Umbilical cord (tissue), 2 donors: ENCODE measurements around the gene TM4SF18. TPM values are rescaled to one million over a fixed set of nuclear protein-coding genes. Genes with fewer than 3 reads are reported as not detected.
"Not testable (repeated sequence)": the region's sequence is repeated elsewhere in the genome, so short reads cannot be mapped to it uniquely, and the experiment has no call there.

Experiments used
- DNase-seq: peaks from one replicate; pipeline ENCODE4 v3.0.0-alpha.2; 2015; ENCODE audit warnings: low spot score
- total RNA-seq: library from RNA; depleted of rRNA; stranded (reverse); fragments of >200 nt; gene quantifications from one replicate; pipeline ENCODE4 v1.2.3, GENCODE V29; 2014; ENCODE audit warnings: low replicate concordance; ENCODE audit not compliant: insufficient read depth

TM4SF18 gene
- total RNA-seq, 1 donor from 2014 or later, result 3.9 TPM

- DNase-seq, result no peak
Observed at GRCh38 chr3:149368674-149369497, 35.5 kb upstream of the TM4SF18 start.

- DNase-seq, result no peak
Observed at GRCh38 chr3:149368201-149368673, 34.8 kb upstream of the TM4SF18 start.

- no peak for DNase-seq
Observed at GRCh38 chr3:149366941-149367840, 33.8 kb upstream of the TM4SF18 start.

GRCh38 chr3:149366031-149366430 lies 32.6 kb upstream of the TM4SF18 start:
- no peak for DNase-seq

- DNase-seq, result no peak
Observed at GRCh38 chr3:149364624-149365023, 31.2 kb upstream of the TM4SF18 start.

GRCh38 chr3:149363053-149363452 lies 29.6 kb upstream of the TM4SF18 start:
- no peak for DNase-seq

- DNase-seq, result no peak
Observed at GRCh38 chr3:149362366-149362765, 28.9 kb upstream of the TM4SF18 start.

- no peak for DNase-seq
Observed at GRCh38 chr3:149356630-149357029, 23.2 kb upstream of the TM4SF18 start.

GRCh38 chr3:149356044-149356592 lies 22.7 kb upstream of the TM4SF18 start:
- no peak for DNase-seq

- DNase-seq, result no peak
Observed at GRCh38 chr3:149353581-149354184, 20.2 kb upstream of the TM4SF18 start.

- peak; percentile 36 for DNase-seq
Observed at GRCh38 chr3:149352556-149352955, 19.1 kb upstream of the TM4SF18 start.

- no peak for DNase-seq
Observed at GRCh38 chr3:149343951-149344350, 10.5 kb upstream of the TM4SF18 start.

GRCh38 chr3:149342413-149343380 lies 9.3 kb upstream of the TM4SF18 start:
- no peak for DNase-seq

- DNase-seq, result peak; percentile 32
Observed at GRCh38 chr3:149340310-149340933, 7.0 kb upstream of the TM4SF18 start.

- DNase-seq, result peak; percentile 87
Observed at GRCh38 chr3:149339931-149340309, 6.5 kb upstream of the TM4SF18 start.

- not testable (repeated sequence) for DNase-seq
Observed at GRCh38 chr3:149337486-149337885, 4.0 kb upstream of the TM4SF18 start.

- no peak for DNase-seq
Observed at GRCh38 chr3:149336925-149337324, 3.5 kb upstream of the TM4SF18 start.

- peak; percentile 74 for DNase-seq
Observed at GRCh38 chr3:149332771-149333170, 665 bp downstream of the TM4SF18 start.

- no peak for DNase-seq
Observed at GRCh38 chr3:149332227-149332765, 1.1 kb downstream of the TM4SF18 start.

GRCh38 chr3:149331396-149331795 lies 2.0 kb downstream of the TM4SF18 start:
- no peak for DNase-seq
